BLaER1 treated with 17β-estradiol and CSF1 and Interleukin-3, amounts not matched to agents 10 nM and 100 nM (cell line): ENCODE measurements around the gene RAB1A.
A peak's percentile ranks its signal among the peaks of the same experiment; 100 is the strongest.

Experiments
- H3K27ac ChIP-seq, 11 experiments: shearing (Covaris generic); formaldehyde crosslinking; 2 replicates each; pipeline ENCODE4 v1.8.1; 2022
- H3K27me3 ChIP-seq, 11 experiments: shearing (Covaris generic); formaldehyde crosslinking; 2 replicates each; pipeline ENCODE4 v1.8.1; 2022
- H3K36me3 ChIP-seq, 11 experiments: shearing (Covaris generic); formaldehyde crosslinking; 2 replicates each; pipeline ENCODE4 v1.8.1; 2022
- H3K4me1 ChIP-seq, 10 experiments: shearing (Covaris generic); formaldehyde crosslinking; 2 replicates each; pipeline ENCODE4 v1.8.1; 2022
- H3K4me2 ChIP-seq, 11 experiments: shearing (Covaris generic); formaldehyde crosslinking; 2 replicates each; pipeline ENCODE4 v1.8.1; 2022
- H3K4me3 ChIP-seq, 10 experiments: shearing (Covaris generic); formaldehyde crosslinking; 2 replicates each; pipeline ENCODE4 v1.8.1; 2022
- H3K9ac ChIP-seq, 11 experiments: shearing (Covaris generic); formaldehyde crosslinking; 2 replicates each; pipeline ENCODE4 v1.8.1; 2022
- H3K9me3 ChIP-seq, 11 experiments: shearing (Covaris generic); formaldehyde crosslinking; replicated peaks in 1 of 11; 2 replicates each; pipeline ENCODE4 v1.8.1; 2022
- H4K20me1 ChIP-seq, 11 experiments: shearing (Covaris generic); formaldehyde crosslinking; 2 replicates each; pipeline ENCODE4 v1.8.1; 2022
- Cebpa-rat ChIP-seq, 11 experiments: shearing (Covaris generic); IDR thresholded peaks; 2 replicates each; pipeline ENCODE4 v1.8.1; 2022

The RAB1A gene

DNA sequence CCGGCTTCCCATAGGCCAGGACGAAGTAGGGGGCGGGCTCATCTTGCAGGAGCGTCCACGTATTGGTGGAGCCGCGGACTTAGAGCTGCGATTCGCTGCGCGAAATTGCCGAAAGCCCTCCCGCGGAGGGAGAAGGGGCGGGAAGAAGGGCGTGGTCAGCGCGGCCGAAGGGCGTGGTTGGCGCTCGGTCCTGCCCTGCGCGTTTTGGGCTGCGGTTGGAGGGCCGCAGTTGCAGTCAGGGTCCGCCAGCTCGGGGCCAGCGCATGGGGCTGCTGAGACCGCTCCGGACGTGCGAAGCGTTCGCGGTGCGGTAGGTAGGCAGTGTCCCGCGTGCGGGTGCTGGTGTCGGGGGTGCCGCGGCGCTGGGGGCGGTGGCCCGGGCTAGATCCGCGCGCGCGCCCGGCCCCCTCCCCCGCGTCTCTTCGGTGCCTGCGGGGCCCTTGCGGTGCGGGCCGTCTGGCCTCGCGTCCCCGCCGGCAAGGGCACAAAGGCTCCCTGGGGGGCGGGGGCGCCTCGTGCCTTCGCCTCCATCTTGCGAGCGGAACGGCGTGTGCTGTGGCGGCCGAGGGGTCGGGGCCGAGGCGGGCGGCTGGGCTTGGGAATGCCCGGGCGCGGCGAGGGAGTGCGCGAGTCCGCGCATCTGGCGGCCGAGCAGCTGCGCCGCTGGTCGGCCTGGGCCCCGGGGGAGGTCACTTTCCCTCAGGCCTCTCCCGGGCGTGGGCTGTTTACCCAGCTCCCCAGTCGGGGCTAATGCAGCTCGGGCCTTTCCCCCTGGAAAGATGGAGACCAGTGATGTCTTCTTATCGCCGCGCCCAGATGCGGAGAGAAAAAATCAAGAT is 73.5 kb downstream of the RAB1A start, which contains the start of gene CEP68:
Gene CEP68, plus strand, starts transcription at position 202 of the 839 bp plus-strand sequence. CDS start 13,029 bp downstream, outside the sequence.
- Histone ChIP-seq H3K27ac (peak within 1 kb of the TSS; percentile 60 to 95 (median 93)), H3K9ac (peak within 1 kb of the TSS; percentile 87 to 95 (median 93)), H3K4me3 (peak within 1 kb of the TSS; percentile 85 to 93 (median 88)), H3K27me3 (no peaks in the 10 kb centered on the region), H3K4me2 (peak within 1 kb of the TSS; percentile 88 to 97 (median 95)), H4K20me1 (peaks cover 5 to 41% (median 30%) of the 10 kb centered on the region in 11 experiments; a peak in 14 of 22 replicates), H3K36me3 (peaks cover 0 to 4% (median 0%) of the 10 kb centered on the region in 11 experiments; a peak in 5 of 22 replicates), H3K9me3 (peaks cover 0 to 11% (median 9%) of the 10 kb centered on the region in 11 experiments; a peak in 19 of 22 replicates), H3K4me1 (peaks cover 66 to 82% (median 80%) of the 10 kb centered on the region in 10 experiments)
- no peak for TF ChIP-seq Cebpa-rat (IDR thresholded peaks at IDR 0.05)

DNA sequence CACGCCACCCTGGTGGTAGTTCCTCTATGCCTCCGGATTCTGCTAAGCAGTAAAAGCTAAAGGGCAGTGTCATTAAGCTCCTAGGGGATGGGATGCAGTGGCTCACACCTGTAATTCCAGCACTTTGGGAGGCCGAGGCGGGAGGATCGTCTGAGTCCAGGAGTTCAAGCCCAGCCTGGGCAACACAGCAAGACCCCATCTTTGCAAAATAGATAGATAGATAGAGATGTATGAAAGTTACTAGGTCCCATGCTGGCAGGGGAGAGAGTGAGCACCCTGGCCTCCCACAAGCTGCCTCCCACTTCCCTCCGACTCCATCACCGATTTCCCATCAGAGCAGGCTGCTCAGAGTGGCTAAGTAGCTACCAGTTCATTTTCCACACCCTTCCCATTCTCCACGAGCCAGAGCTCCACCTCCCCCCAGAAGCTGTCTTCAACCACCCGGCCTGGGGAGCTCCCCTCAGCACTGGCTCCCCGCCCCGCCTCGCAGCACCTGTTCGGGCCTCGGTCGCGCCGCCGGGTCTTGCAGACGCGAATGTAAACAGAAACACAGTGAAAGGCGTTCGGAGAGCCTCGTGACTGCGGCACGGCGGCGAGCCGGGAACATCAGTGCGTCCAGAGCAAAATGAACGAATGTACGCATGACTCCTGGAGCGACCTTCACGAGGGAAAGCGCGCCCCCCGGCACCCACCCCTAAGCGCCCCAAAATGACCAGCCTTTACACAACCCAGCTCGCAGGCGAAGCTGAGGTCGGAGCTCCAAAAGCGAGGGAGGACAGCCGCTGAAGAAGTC is 74.3 kb downstream of the RAB1A start:
- Histone ChIP-seq H4K20me1 (peaks cover 0 to 33% (median 25%) of the 10 kb centered on the region in 11 experiments; a peak in 11 of 22 replicates), H3K36me3 (peaks cover 0 to 8% (median 0%) of the 10 kb centered on the region in 11 experiments; a peak in 5 of 22 replicates), H3K9me3 (peaks cover 0 to 19% (median 14%) of the 10 kb centered on the region in 11 experiments; a peak in 19 of 22 replicates), H3K4me1 (peaks cover 63 to 74% (median 73%) of the 10 kb centered on the region in 10 experiments), H3K9ac (peak overlapping the region; percentile 78 to 95 (median 93)), H3K27ac (peak overlapping the region; percentile 39 to 95 (median 93); a peak in 20 of 22 replicates), H3K4me2 (peak overlapping the region; percentile 88 to 97 (median 95)), H3K4me3 (peak overlapping the region; percentile 85 to 93 (median 88)), H3K27me3 (no peaks in the 10 kb centered on the region)
- no peak for TF ChIP-seq Cebpa-rat (IDR thresholded peaks at IDR 0.05)

DNA sequence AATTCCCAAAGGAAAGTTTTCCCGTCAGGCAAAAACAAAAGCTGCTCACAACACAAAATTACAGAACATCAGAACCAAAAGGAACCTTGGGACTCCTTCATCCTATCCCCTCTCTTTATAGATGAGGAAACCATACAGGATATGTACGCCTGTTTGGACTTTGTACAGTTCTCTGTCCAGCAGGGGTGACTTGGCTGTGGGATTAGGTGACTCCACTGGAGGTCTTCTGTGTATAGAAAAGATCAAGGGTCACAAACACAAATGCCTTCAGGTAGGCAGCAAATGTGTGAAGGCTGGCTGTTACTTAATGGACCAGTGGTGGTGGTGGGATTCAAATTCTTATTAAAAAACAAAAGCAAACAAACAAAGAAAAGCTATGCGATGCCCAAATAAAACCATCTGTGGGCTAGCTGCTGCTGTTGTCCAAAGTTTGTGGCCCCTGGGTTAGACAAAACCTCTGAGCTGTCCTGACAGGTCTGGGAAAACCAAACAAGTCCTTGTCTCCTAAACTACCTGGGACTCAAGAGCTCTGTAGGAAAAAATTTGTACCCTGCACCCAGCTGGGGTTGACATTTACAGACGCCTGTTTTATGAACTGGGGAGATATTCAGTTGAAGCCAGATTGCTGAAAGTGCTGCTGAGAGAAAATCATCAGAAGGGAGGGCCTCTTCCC is 75.0 kb downstream of the RAB1A start:
- peaks cover 63 to 66% (median 65%) of the 10 kb centered on the region in 10 experiments for H3K4me1 ChIP-seq
- H4K20me1 ChIP-seq = peaks cover 0 to 26% (median 19%) of the 10 kb centered on the region in 11 experiments; a peak in 8 of 22 replicates
- H3K27me3 ChIP-seq = no peaks in the 10 kb centered on the region
- H3K9ac ChIP-seq = peak overlapping the region in 9 of 11 experiments; percentile 78 to 95 (median 93); a peak in 15 of 22 replicates
- H3K4me3 ChIP-seq = peak overlapping the region; percentile 85 to 93 (median 88)
- peaks cover 0 to 19% (median 14%) of the 10 kb centered on the region in 11 experiments; a peak in 19 of 22 replicates for H3K9me3 ChIP-seq
- H3K36me3 ChIP-seq = peaks cover 0 to 8% (median 0%) of the 10 kb centered on the region in 11 experiments; a peak in 5 of 22 replicates
- peak overlapping the region in 6 of 11 experiments; percentile 33 to 95 (median 93); a peak in 10 of 22 replicates for H3K27ac ChIP-seq
- peak overlapping the region; percentile 88 to 97 (median 95) for H3K4me2 ChIP-seq
- TF ChIP-seq Cebpa-rat (IDR thresholded peaks at IDR 0.05) = no peak

DNA sequence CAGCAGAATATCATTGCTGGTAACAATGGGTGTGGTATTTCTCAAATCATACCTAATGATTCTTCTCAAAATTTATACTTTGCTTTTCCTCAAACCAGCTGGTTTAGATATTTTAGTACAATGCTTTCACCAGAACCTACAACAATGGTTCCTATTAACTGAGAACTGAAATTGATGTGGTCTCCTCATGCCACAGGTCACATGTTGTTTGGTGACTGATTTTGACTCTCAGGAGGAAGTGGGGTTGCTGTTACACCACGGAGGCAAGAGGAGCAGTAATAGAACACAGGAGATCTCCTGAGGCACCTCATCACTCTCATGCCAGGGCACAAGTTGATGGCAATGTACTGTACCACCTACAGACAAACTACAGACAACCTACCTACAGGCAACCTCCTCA is 76.7 kb downstream of the RAB1A start:
- peaks cover 12 to 31% (median 22%) of the 10 kb centered on the region in 11 experiments for H3K9me3 ChIP-seq
- H3K27ac ChIP-seq = peak overlapping the region; percentile 59 to 94 (median 71); a peak in 21 of 22 replicates
- no peaks in the 10 kb centered on the region for H3K27me3 ChIP-seq
- peaks cover 47 to 49% (median 49%) of the 10 kb centered on the region in 10 experiments for H3K4me1 ChIP-seq
- no peak overlapping the region; a peak in 1 of 20 replicates for H3K4me3 ChIP-seq
- peak overlapping the region in 9 of 11 experiments; percentile 11 to 52 (median 35); a peak in 11 of 22 replicates for H3K9ac ChIP-seq
- peak overlapping the region; percentile 88 to 97 (median 95) for H3K4me2 ChIP-seq
- peaks cover 0 to 9% (median 7%) of the 10 kb centered on the region in 11 experiments; a peak in 7 of 22 replicates for H4K20me1 ChIP-seq
- H3K36me3 ChIP-seq = peaks cover 0 to 8% (median 1%) of the 10 kb centered on the region in 11 experiments; a peak in 8 of 22 replicates
- peak in 4 of 11 experiments; percentile 21 to 55 (median 40); a peak in 3 of 22 replicates for TF ChIP-seq Cebpa-rat (IDR thresholded peaks at IDR 0.05)

DNA sequence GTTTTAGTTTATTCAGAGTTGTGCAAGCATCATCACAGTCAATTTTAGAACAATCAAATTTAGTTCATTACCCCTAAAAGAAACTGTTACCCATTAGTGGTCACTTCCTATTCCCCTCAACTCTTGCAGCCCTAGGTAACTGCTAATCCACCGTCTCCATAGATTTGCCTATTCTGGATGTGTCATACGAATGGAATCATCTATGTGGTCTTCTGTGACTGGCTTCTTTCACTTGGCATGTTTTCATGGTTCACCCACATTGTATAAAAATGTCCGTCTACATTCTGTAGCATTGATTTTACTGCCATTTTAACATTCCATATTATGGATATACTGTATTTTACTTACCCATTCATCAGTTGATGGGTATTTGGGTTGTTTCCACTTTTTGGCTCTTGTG is 79.0 kb downstream of the RAB1A start:
- Histone ChIP-seq H3K4me2 (no peak overlapping the region), H3K4me1 (peaks cover 36 to 54% (median 49%) of the 10 kb centered on the region in 10 experiments), H3K9me3 (peaks cover 27 to 49% (median 39%) of the 10 kb centered on the region in 11 experiments), H3K27me3 (no peaks in the 10 kb centered on the region), H3K9ac (no peak overlapping the region), H3K36me3 (peaks cover 0 to 29% (median 18%) of the 10 kb centered on the region in 11 experiments; a peak in 12 of 22 replicates), H3K4me3 (no peak overlapping the region), H3K27ac (no peak overlapping the region), H4K20me1 (no peaks in the 10 kb centered on the region)
- TF ChIP-seq Cebpa-rat (IDR thresholded peaks at IDR 0.05) = no peak

DNA sequence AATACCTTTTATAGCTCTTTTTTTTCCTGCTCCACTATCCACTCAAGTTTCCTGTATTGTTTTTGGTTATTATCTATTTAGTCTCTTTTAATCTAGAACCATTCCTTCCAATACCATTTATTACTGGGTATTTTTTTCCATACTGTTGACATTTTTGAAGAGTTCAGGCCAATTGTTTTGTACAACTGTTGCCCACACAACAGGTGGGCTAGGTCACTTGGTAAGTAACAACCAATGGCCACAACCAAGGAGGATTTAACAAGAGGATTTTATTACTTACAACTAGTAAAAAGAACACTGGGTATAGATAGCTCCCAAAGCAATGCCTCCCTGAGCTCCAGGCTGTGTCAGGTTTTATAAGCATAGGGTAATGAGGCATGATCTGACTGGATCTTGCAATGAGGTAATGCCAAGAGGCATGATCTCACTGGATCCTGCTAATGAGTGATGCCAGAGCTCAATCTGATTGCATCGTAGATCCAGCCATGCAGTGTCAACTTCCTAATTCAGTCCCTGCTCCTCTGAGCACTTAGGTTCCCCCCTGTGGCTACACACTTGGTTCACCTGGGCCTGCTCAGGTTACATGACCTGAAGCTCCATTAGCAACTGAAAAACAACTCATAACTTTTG is 80.8 kb downstream of the RAB1A start:
- H3K9me3 ChIP-seq = peaks cover 45 to 67% (median 57%) of the 10 kb centered on the region in 11 experiments
- H3K27me3 ChIP-seq = no peaks in the 10 kb centered on the region
- H3K36me3 ChIP-seq = peaks cover 12 to 47% (median 31%) of the 10 kb centered on the region in 11 experiments
- no peak overlapping the region for H3K9ac ChIP-seq
- no peaks in the 10 kb centered on the region for H4K20me1 ChIP-seq
- no peak overlapping the region for H3K27ac ChIP-seq
- H3K4me3 ChIP-seq = no peak overlapping the region
- peaks cover 23 to 46% (median 35%) of the 10 kb centered on the region in 10 experiments for H3K4me1 ChIP-seq
- TF ChIP-seq Cebpa-rat (IDR thresholded peaks at IDR 0.05) = no peak
- H3K4me2 ChIP-seq = no peak overlapping the region

DNA sequence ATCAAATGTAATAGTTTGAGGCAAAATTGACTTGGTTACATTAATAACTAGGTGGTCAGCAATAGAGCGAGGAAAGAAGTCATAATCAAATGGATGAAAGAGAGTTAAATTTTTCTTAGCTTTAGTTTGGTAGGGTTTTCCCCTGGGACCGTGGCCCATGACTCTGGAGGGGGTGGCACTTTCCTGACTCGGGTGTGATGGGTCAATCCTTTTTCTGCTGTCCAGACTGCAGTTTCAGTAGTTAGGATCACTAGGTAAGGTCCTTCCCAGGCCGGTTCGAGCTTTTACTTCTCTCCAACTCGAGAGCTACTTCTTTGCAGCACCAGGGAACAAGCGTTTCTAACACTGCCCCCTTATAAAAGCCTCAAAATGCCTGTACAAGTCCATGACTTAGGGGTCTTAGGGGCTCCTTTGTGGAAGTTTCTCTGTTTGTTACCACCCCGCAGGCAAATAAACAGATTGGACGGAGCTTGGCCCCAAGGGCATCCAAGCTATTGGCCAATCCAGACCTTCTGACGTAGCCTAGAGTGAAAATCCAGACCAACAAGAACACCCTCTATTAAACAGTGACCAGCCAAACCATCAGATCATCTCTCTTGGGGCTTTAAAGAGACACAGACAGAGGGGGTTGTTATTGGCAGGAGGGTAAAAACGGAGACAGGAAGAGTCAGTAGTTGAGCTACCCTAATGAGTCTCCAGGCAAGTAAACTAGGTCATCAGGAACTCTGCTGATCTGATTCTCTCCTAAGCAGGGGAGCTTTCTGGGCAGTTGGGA is 83.1 kb downstream of the RAB1A start:
- peaks cover 49 to 73% (median 62%) of the 10 kb centered on the region in 11 experiments for H3K9me3 ChIP-seq
- no peak overlapping the region for H3K9ac ChIP-seq
- peak overlapping the region in 8 of 11 experiments; percentile 13 to 49 (median 26); a peak in 15 of 22 replicates for H3K4me2 ChIP-seq
- no peaks in the 10 kb centered on the region for H4K20me1 ChIP-seq
- no peaks in the 10 kb centered on the region for H3K27me3 ChIP-seq
- peaks cover 7 to 49% (median 35%) of the 10 kb centered on the region in 10 experiments; a peak in 19 of 20 replicates for H3K4me1 ChIP-seq
- H3K36me3 ChIP-seq = peaks cover 16 to 59% (median 39%) of the 10 kb centered on the region in 11 experiments
- TF ChIP-seq Cebpa-rat (IDR thresholded peaks at IDR 0.05) = no peak
- no peak overlapping the region for H3K27ac ChIP-seq
- H3K4me3 ChIP-seq = no peak overlapping the region
